ENCODE measurements around the gene GLI3. TPM values are rescaled to one million over a fixed set of nuclear protein-coding genes. Genes with fewer than 3 reads are reported as not detected.

GLI3 gene
- total RNA-seq, 1 experiment from 2014 or later: 23.1 TPM

DNA sequence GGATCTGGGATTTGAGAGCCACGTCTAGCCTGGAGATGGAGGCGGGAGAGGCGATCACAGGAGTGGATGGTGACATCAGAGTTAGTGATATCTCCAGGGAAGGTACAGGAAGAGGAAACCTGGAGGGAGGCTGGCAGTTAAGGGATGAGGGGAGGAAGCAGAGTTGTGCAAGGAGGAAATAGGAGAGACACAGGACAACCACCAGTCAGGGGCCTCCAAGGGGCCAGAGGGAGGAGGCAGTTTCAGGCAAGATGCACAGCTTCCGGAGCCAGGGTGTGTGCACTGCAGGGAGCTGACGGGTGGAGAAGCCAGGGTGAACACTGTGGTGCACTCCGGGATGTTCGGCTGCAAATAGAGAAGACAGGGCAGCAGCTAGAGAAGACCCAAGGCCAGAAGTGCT lies 141.2 kb downstream of the GLI3 start:
- H3K27me3 Mint-ChIP-seq (ENCODE audit: insufficient read depth, unreplicated experiment): no peaks in the 10 kb centered on the region
- ChIA-PET CTCF (interaction anchor here (1.8 kb wide), 1 partner anchor 24 kb away, joined by 7 read pairs; no protein-coding TSS in a partner anchor), POLR2A (no interaction called here)
- H3K4me1 Mint-ChIP-seq (ENCODE audit: insufficient read depth, unreplicated experiment): peaks cover 63% of the 10 kb centered on the region
- no TSS peak for BruUV-seq (replicated peaks)
- TF ChIP-seq, protein P1, sequence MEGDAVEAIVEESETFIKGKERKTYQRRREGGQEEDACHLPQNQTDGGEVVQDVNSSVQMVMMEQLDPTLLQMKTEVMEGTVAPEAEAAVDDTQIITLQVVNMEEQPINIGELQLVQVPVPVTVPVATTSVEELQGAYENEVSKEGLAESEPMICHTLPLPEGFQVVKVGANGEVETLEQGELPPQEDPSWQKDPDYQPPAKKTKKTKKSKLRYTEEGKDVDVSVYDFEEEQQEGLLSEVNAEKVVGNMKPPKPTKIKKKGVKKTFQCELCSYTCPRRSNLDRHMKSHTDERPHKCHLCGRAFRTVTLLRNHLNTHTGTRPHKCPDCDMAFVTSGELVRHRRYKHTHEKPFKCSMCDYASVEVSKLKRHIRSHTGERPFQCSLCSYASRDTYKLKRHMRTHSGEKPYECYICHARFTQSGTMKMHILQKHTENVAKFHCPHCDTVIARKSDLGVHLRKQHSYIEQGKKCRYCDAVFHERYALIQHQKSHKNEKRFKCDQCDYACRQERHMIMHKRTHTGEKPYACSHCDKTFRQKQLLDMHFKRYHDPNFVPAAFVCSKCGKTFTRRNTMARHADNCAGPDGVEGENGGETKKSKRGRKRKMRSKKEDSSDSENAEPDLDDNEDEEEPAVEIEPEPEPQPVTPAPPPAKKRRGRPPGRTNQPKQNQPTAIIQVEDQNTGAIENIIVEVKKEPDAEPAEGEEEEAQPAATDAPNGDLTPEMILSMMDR (IDR thresholded peaks at IDR 0.05; ENCODE audit: unreplicated experiment): no peak
- peak overlapping the region; percentile 84 for H3K27ac Mint-ChIP-seq (ENCODE audit: low read depth, unreplicated experiment)
- intact Hi-C loops (cut with micrococcal nuclease): no loop called here
- no peaks in the 10 kb centered on the region for H3K9me3 Mint-ChIP-seq (ENCODE audit: unreplicated experiment)
- H3K4me3 Mint-ChIP-seq (ENCODE audit: unreplicated experiment): no peak overlapping the region
- H3K36me3 Mint-ChIP-seq (ENCODE audit: insufficient read depth, unreplicated experiment): peaks cover 6% of the 10 kb centered on the region
- no peak for DNase-seq (ENCODE audit: unreplicated experiment)

DNA sequence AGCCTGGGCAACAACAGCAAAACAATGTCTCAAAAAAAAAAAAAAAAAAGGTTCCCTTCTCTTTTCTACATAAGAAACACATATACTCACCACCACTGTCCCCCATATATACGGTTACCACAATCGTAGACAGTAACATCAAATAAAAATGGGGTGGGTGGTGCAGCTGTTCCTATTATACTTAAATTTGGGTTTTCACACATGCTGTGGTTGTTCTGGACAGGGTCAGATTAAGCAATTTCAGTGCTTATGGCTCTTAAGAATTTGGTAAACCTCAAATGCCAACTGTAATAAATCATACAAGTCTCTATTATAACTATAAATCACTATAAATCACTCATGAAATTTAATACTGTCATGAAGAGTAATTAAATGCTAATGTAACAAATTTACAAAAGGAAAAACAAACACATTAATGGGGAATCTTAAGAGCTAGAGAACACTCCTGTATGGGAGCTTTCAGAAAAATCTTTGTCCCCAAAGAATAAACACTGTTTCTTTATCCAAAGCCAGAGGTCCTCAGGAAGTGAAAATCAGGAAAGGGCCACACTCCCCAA lies 143.6 kb downstream of the GLI3 start:
- Mint-ChIP-seq H3K27ac (ENCODE audit: low read depth, unreplicated experiment) (peak overlapping the region; percentile 39), H3K4me1 (ENCODE audit: insufficient read depth, unreplicated experiment) (peaks cover 41% of the 10 kb centered on the region), H3K27me3 (ENCODE audit: insufficient read depth, unreplicated experiment) (no peaks in the 10 kb centered on the region), H3K9me3 (ENCODE audit: unreplicated experiment) (no peaks in the 10 kb centered on the region), H3K4me3 (ENCODE audit: unreplicated experiment) (no peak overlapping the region), H3K36me3 (ENCODE audit: insufficient read depth, unreplicated experiment) (peaks cover 12% of the 10 kb centered on the region)
- POLR2A ChIA-PET: interaction anchor here (0.7 to 0.8 kb wide), 2 partner anchors 21 to 178 kb away, joined by 3 read pairs; no protein-coding TSS in a partner anchor
- CTCF ChIA-PET: interaction anchor here (1.0 to 1.2 kb wide), 2 partner anchors 10 to 153 kb away, joined by 3 read pairs; no protein-coding TSS in a partner anchor
- TF ChIP-seq, protein P1 (IDR thresholded peaks at IDR 0.05; ENCODE audit: unreplicated experiment): no peak
- intact Hi-C loops (cut with micrococcal nuclease): no loop called here
- DNase-seq (ENCODE audit: unreplicated experiment): no peak
- BruUV-seq (replicated peaks): no TSS peak

DNA sequence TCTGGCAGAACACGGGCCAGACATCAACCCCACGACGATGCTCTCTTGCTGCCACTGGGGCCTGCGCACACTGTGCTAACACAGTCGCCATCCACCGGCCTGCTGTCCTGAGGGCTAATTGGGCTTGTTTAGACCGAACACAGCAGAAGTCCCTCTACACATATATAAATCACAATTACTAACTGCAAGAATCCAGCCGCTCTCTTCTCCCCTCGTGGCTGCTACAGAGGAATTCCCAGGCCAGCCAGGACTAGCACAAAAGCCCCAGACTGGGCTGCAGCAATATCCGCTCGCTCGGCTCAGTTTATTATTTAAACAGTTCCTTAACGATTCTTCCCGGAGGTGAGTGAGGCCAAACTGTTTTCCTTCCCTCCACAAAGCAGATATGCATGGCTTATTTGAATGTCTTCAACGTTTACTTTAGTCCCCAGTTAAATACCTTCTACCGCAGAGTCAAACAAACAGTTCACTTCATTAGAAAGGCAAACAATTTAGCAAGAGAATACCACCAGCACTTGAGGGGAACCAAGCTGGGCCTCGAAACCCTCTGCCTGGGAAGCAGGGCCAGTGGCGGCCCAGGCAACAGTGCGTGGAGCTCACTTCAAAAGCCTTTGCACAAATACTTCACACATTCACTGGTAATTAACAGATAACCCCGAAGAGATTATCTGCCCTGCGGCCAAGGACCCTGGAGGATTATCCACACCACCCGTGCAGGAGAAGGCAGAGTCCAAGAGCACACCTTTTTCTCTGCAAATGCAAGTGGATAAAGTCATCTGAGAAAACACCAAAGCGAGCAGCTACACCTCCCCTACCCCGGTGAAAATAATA lies 145.3 kb downstream of the GLI3 start:
- TF ChIP-seq, protein P1 (IDR thresholded peaks at IDR 0.05; ENCODE audit: unreplicated experiment): no peak
- intact Hi-C loops (cut with micrococcal nuclease): no loop called here
- peaks cover 12% of the 10 kb centered on the region for H3K36me3 Mint-ChIP-seq (ENCODE audit: insufficient read depth, unreplicated experiment)
- H3K4me1 Mint-ChIP-seq (ENCODE audit: insufficient read depth, unreplicated experiment): peaks cover 25% of the 10 kb centered on the region
- no peak overlapping the region for H3K27ac Mint-ChIP-seq (ENCODE audit: low read depth, unreplicated experiment)
- ChIA-PET POLR2A (no interaction called here), CTCF (interaction anchor here (0.6 to 1.3 kb wide), 2 partner anchors 15 to 20 kb away, joined by 3 read pairs; no protein-coding TSS in a partner anchor)
- H3K9me3 Mint-ChIP-seq (ENCODE audit: unreplicated experiment): no peaks in the 10 kb centered on the region
- no peak for DNase-seq (ENCODE audit: unreplicated experiment)
- no TSS peak for BruUV-seq (replicated peaks)
- no peak overlapping the region for H3K4me3 Mint-ChIP-seq (ENCODE audit: unreplicated experiment)
- no peaks in the 10 kb centered on the region for H3K27me3 Mint-ChIP-seq (ENCODE audit: insufficient read depth, unreplicated experiment)

DNA sequence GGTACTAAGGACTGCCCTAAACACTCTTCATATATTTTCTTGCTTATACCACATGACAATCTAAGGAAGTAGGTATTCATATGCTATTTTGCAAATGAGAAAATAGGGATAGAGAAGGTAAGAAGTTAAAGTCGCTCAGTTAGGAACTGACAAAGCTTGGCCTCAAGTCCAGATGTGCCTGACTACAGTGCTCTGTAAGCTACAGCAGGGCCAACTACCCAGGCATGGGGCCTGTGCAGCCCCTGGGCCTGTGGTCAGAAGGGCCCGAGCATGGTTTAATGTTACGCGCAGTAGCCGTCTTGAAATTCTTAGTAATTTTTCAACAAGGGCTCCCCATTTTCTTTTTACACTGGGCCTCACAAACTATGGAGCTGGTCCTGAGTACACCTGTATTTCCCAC lies 146.2 kb downstream of the GLI3 start:
- H3K4me3 Mint-ChIP-seq (ENCODE audit: unreplicated experiment): no peak overlapping the region
- H3K27me3 Mint-ChIP-seq (ENCODE audit: insufficient read depth, unreplicated experiment): no peaks in the 10 kb centered on the region
- H3K27ac Mint-ChIP-seq (ENCODE audit: low read depth, unreplicated experiment): no peak overlapping the region
- intact Hi-C loops (cut with micrococcal nuclease): no loop called here
- ChIA-PET POLR2A (interaction anchor here (1.4 kb wide), 1 partner anchor 21 kb away, joined by 3 read pairs; no protein-coding TSS in a partner anchor), CTCF (interaction anchor here (0.6 to 1.9 kb wide), 4 partner anchors 16 to 111 kb away, joined by 3 to 6 read pairs (median 3); no protein-coding TSS in a partner anchor)
- no TSS peak for BruUV-seq (replicated peaks)
- peaks cover 16% of the 10 kb centered on the region for H3K4me1 Mint-ChIP-seq (ENCODE audit: insufficient read depth, unreplicated experiment)
- H3K9me3 Mint-ChIP-seq (ENCODE audit: unreplicated experiment): no peaks in the 10 kb centered on the region
- DNase-seq (ENCODE audit: unreplicated experiment): no peak
- TF ChIP-seq, protein P1 (IDR thresholded peaks at IDR 0.05; ENCODE audit: unreplicated experiment): no peak
- peaks cover 12% of the 10 kb centered on the region for H3K36me3 Mint-ChIP-seq (ENCODE audit: insufficient read depth, unreplicated experiment)

Data from MCF 10A (cell line).